GM18858 (cell line): Measurements from ENCODE around the gene GARIN1A.
"Not testable (repeated sequence)": the region's sequence is repeated elsewhere in the genome, so short reads cannot be mapped to it uniquely, and the experiment has no call there.

Source experiments
- ATAC-seq: cut with Tn5 transposase; IDR thresholded peaks from one replicate; pipeline ENCODE4 v1.9.1; 2021; ENCODE audit not compliant: unreplicated experiment

Gene GARIN1A

GRCh38 chr7:128671992-128672391 is at the start of gene GARIN1A:
GARIN1A (plus strand) TSS chr7:128672292; CDS start chr7:128672398, 106 bp downstream.
- no peak for ATAC-seq

- not testable (repeated sequence) for ATAC-seq
Measured at GRCh38 chr7:128627124-128627523, 45.0 kb upstream of the GARIN1A start.

GRCh38 chr7:128633915-128634314 is 38.2 kb upstream of the GARIN1A start:
- ATAC-seq, result not testable (repeated sequence)

- not testable (repeated sequence) for ATAC-seq
Measured at GRCh38 chr7:128645206-128645605, 26.9 kb upstream of the GARIN1A start.

- ATAC-seq, result not testable (repeated sequence)
Measured at GRCh38 chr7:128645844-128646243, 26.2 kb upstream of the GARIN1A start.

- ATAC-seq, result not testable (repeated sequence)
Measured at GRCh38 chr7:128646877-128647276, 25.2 kb upstream of the GARIN1A start.

GRCh38 chr7:128651096-128651495 is 21.0 kb upstream of the GARIN1A start:
- ATAC-seq, result not testable (repeated sequence)

- not testable (repeated sequence) for ATAC-seq
Measured at GRCh38 chr7:128652606-128653005, 19.5 kb upstream of the GARIN1A start.

- not testable (repeated sequence) for ATAC-seq
Measured at GRCh38 chr7:128653197-128653596, 18.9 kb upstream of the GARIN1A start.

GRCh38 chr7:128654080-128654479 is 18.0 kb upstream of the GARIN1A start:
- ATAC-seq, result not testable (repeated sequence)

- not testable (repeated sequence) for ATAC-seq
Measured at GRCh38 chr7:128654501-128654900, 17.6 kb upstream of the GARIN1A start.

GRCh38 chr7:128658428-128658827 is 13.7 kb upstream of the GARIN1A start:
- not testable (repeated sequence) for ATAC-seq

- no peak for ATAC-seq
Measured at GRCh38 chr7:128660596-128660995, 11.5 kb upstream of the GARIN1A start.

GRCh38 chr7:128661446-128661845 is 10.6 kb upstream of the GARIN1A start:
- ATAC-seq, result no peak

- no peak for ATAC-seq
Measured at GRCh38 chr7:128662091-128662490, 10.0 kb upstream of the GARIN1A start.

- ATAC-seq, result not testable (repeated sequence)
Measured at GRCh38 chr7:128663223-128663622, 8.9 kb upstream of the GARIN1A start.

- ATAC-seq, result no peak
Measured at GRCh38 chr7:128665057-128665456, 7.0 kb upstream of the GARIN1A start.

- ATAC-seq, result no peak
Measured at GRCh38 chr7:128666200-128666599, 5.9 kb upstream of the GARIN1A start.

GRCh38 chr7:128672927-128673517 is 930 bp downstream of the GARIN1A start:
- ATAC-seq, result no peak

- no peak for ATAC-seq
Measured at GRCh38 chr7:128673571-128673970, 1.5 kb downstream of the GARIN1A start.

- no peak for ATAC-seq
Measured at GRCh38 chr7:128676665-128677064, 4.6 kb downstream of the GARIN1A start.

GRCh38 chr7:128679920-128680319 is 7.8 kb downstream of the GARIN1A start:
- ATAC-seq, result no peak
